ENCODE results near the gene VEPH1.

- TF ChIP-seq EP300 (IDR thresholded peaks at IDR 0.05) (no peak), POLR2A (IDR thresholded peaks at IDR 0.05) (no peak)
Observed at GRCh38 chr3:157516928-157517327, 13.7 kb upstream of the VEPH1 start.

Measured in tibial nerve (tissue), 3 donors.